T-helper 1 cell treated with Interleukin-12 subunit alpha and Interleukin-12 subunit beta and Interleukin-4 antibody, amounts not matched to agents 30 μg/mL and 1 μg/mL, for 36 hours (primary cell): ENCODE data around the gene ZNF526.

Source experiments
- H3K27ac Mint-ChIP-seq: one replicate; pipeline ENCODE4 v1.8.0; 2021; ENCODE audit warnings: mild to moderate bottlenecking, mixed read lengths
- H3K27me3 Mint-ChIP-seq: one replicate; pipeline ENCODE4 v1.8.0; 2021; ENCODE audit warnings: low read depth, mixed read lengths
- H3K36me3 Mint-ChIP-seq: one replicate; pipeline ENCODE4 v1.8.0; 2021; ENCODE audit warnings: low read depth, mixed read lengths
- H3K4me1 Mint-ChIP-seq: one replicate; pipeline ENCODE4 v1.8.0; 2021; ENCODE audit warnings: low read depth, mixed read lengths
- H3K4me3 Mint-ChIP-seq: one replicate; pipeline ENCODE4 v1.8.0; 2021; ENCODE audit warnings: mild to moderate bottlenecking, moderate library complexity, mixed read lengths
- H3K9me3 Mint-ChIP-seq: one replicate; pipeline ENCODE4 v1.8.0; 2021; ENCODE audit warnings: mixed read lengths

The ZNF526 gene

GRCh38 chr19:42203700-42204099 lies 16.4 kb upstream of the ZNF526 start:
- Mint-ChIP-seq H3K27me3 (no peaks in the 10 kb centered on the region), H3K9me3 (no peaks in the 10 kb centered on the region), H3K4me1 (peaks cover 69% of the 10 kb centered on the region), H3K4me3 (no peak overlapping the region), H3K27ac (peak overlapping the region; percentile 75), H3K36me3 (peaks cover 70% of the 10 kb centered on the region)

GRCh38 chr19:42204664-42205063 lies 15.4 kb upstream of the ZNF526 start:
- Mint-ChIP-seq H3K9me3 (no peaks in the 10 kb centered on the region), H3K4me1 (peaks cover 66% of the 10 kb centered on the region), H3K4me3 (no peak overlapping the region), H3K36me3 (peaks cover 74% of the 10 kb centered on the region), H3K27me3 (no peaks in the 10 kb centered on the region), H3K27ac (peak overlapping the region; percentile 12)

GRCh38 chr19:42206871-42207755 lies 13.0 kb upstream of the ZNF526 start:
- Mint-ChIP-seq H3K9me3 (no peaks in the 10 kb centered on the region), H3K27me3 (no peaks in the 10 kb centered on the region), H3K27ac (peak overlapping the region; percentile 78), H3K4me1 (peaks cover 49% of the 10 kb centered on the region), H3K4me3 (no peak overlapping the region), H3K36me3 (peaks cover 63% of the 10 kb centered on the region)

- Mint-ChIP-seq H3K4me1 (peaks cover 45% of the 10 kb centered on the region), H3K36me3 (peaks cover 59% of the 10 kb centered on the region), H3K4me3 (peak overlapping the region; percentile 26), H3K27me3 (no peaks in the 10 kb centered on the region), H3K27ac (peak overlapping the region; percentile 78), H3K9me3 (no peaks in the 10 kb centered on the region)
Measured at GRCh38 chr19:42207767-42208271, 12.3 kb upstream of the ZNF526 start.

GRCh38 chr19:42208612-42209011 lies 11.5 kb upstream of the ZNF526 start:
- Mint-ChIP-seq H3K36me3 (peaks cover 61% of the 10 kb centered on the region), H3K9me3 (no peaks in the 10 kb centered on the region), H3K4me1 (peaks cover 46% of the 10 kb centered on the region), H3K27ac (peak overlapping the region; percentile 41), H3K4me3 (no peak overlapping the region), H3K27me3 (no peaks in the 10 kb centered on the region)

GRCh38 chr19:42212886-42213285 lies 7.2 kb upstream of the ZNF526 start:
- Mint-ChIP-seq H3K4me3 (peak overlapping the region; percentile 47), H3K36me3 (peaks cover 57% of the 10 kb centered on the region), H3K4me1 (peaks cover 56% of the 10 kb centered on the region), H3K27me3 (no peaks in the 10 kb centered on the region), H3K9me3 (no peaks in the 10 kb centered on the region), H3K27ac (peak overlapping the region; percentile 66)

GRCh38 chr19:42214810-42215485 lies 5.2 kb upstream of the ZNF526 start:
- Mint-ChIP-seq H3K27ac (peak overlapping the region; percentile 46), H3K36me3 (peaks cover 38% of the 10 kb centered on the region), H3K4me3 (peak overlapping the region; percentile 100), H3K4me1 (peaks cover 55% of the 10 kb centered on the region), H3K9me3 (no peaks in the 10 kb centered on the region), H3K27me3 (no peaks in the 10 kb centered on the region)

GRCh38 chr19:42216653-42217519 lies 3.2 kb upstream of the ZNF526 start:
- peak overlapping the region; percentile 99 for H3K27ac Mint-ChIP-seq
- H3K4me3 Mint-ChIP-seq, result peak overlapping the region; percentile 100
- H3K36me3 Mint-ChIP-seq, result peaks cover 40% of the 10 kb centered on the region
- no peaks in the 10 kb centered on the region for H3K9me3 Mint-ChIP-seq
- peaks cover 62% of the 10 kb centered on the region for H3K4me1 Mint-ChIP-seq
- H3K27me3 Mint-ChIP-seq, result no peaks in the 10 kb centered on the region

GRCh38 chr19:42217520-42218437 lies 2.3 kb upstream of the ZNF526 start, which contains the start of gene DEDD2:
TSS of gene DEDD2 (minus strand) at chr19:42217677. CDS start at chr19:42217007, 670 bp downstream.
- Mint-ChIP-seq H3K27ac (peak within 1 kb of the TSS; percentile 99), H3K27me3 (no peaks in the 10 kb centered on the region), H3K4me3 (peak within 1 kb of the TSS; percentile 100), H3K36me3 (peaks cover 41% of the 10 kb centered on the region), H3K9me3 (no peaks in the 10 kb centered on the region), H3K4me1 (peaks cover 63% of the 10 kb centered on the region)

GRCh38 chr19:42220751-42221097 lies 612 bp downstream of the ZNF526 start:
- peaks cover 39% of the 10 kb centered on the region for H3K4me1 Mint-ChIP-seq

GRCh38 chr19:42224940-42225717 lies 5.0 kb downstream of the ZNF526 start:
- H3K27ac Mint-ChIP-seq, result no peak overlapping the region
- peaks cover 29% of the 10 kb centered on the region for H3K4me1 Mint-ChIP-seq
- peaks cover 35% of the 10 kb centered on the region for H3K36me3 Mint-ChIP-seq
- H3K4me3 Mint-ChIP-seq, result no peak overlapping the region
- no peaks in the 10 kb centered on the region for H3K9me3 Mint-ChIP-seq
- no peaks in the 10 kb centered on the region for H3K27me3 Mint-ChIP-seq

More at GRCh38 chr19:42220751-42221097, 612 bp downstream of the ZNF526 start:
- no peaks in the 10 kb centered on the region for H3K27me3 Mint-ChIP-seq
- H3K9me3 Mint-ChIP-seq, result no peaks in the 10 kb centered on the region
- H3K36me3 Mint-ChIP-seq, result peaks cover 21% of the 10 kb centered on the region
- peak overlapping the region; percentile 95 for H3K27ac Mint-ChIP-seq
- peak overlapping the region; percentile 100 for H3K4me3 Mint-ChIP-seq

- no peak overlapping the region for H3K27ac Mint-ChIP-seq
- peaks cover 26% of the 10 kb centered on the region for H3K4me1 Mint-ChIP-seq
- H3K4me3 Mint-ChIP-seq, result no peak overlapping the region
- H3K36me3 Mint-ChIP-seq, result peaks cover 32% of the 10 kb centered on the region
- H3K9me3 Mint-ChIP-seq, result no peaks in the 10 kb centered on the region
- no peaks in the 10 kb centered on the region for H3K27me3 Mint-ChIP-seq
Measured at GRCh38 chr19:42225718-42226292, 5.7 kb downstream of the ZNF526 start.
